HG03378 (cell line): ENCODE measurements around the gene CELF2.

ENCODE experiments used
- ATAC-seq: cut with Tn5 transposase; IDR thresholded peaks from one replicate; pipeline ENCODE4 v1.9.1; 2021; ENCODE audit warnings: mild to moderate bottlenecking, moderate library complexity; ENCODE audit not compliant: unreplicated experiment

Gene CELF2

GRCh38 chr10:11003679-11004078 lies 14.0 kb upstream of the CELF2 start:
- ATAC-seq: no peak

GRCh38 chr10:11004144-11005077 lies 13.3 kb upstream of the CELF2 start:
- no peak for ATAC-seq

GRCh38 chr10:11005725-11006427 lies 11.8 kb upstream of the CELF2 start:
- ATAC-seq: no peak

- no peak for ATAC-seq
These were observed 11.2 kb upstream of the CELF2 start for GRCh38 chr10:11006428-11006825.

GRCh38 chr10:11007476-11008020 lies 10.1 kb upstream of the CELF2 start:
- no peak for ATAC-seq

GRCh38 chr10:11009471-11010308 lies 8.0 kb upstream of the CELF2 start:
- no peak for ATAC-seq

- ATAC-seq: no peak
These were observed 7.1 kb upstream of the CELF2 start for GRCh38 chr10:11010582-11010981.

- no peak for ATAC-seq
These were observed 6.2 kb upstream of the CELF2 start for GRCh38 chr10:11011436-11011835.

- ATAC-seq: no peak
These were observed 5.7 kb upstream of the CELF2 start for GRCh38 chr10:11011984-11012383.

- ATAC-seq: no peak
These were observed 5.0 kb upstream of the CELF2 start for GRCh38 chr10:11012421-11013295.

GRCh38 chr10:11013836-11014235 lies 3.8 kb upstream of the CELF2 start:
- ATAC-seq: no peak

- ATAC-seq: no peak
These were observed 2.8 kb upstream of the CELF2 start for GRCh38 chr10:11014671-11015445.

GRCh38 chr10:11015446-11015934 lies 2.2 kb upstream of the CELF2 start:
- no peak for ATAC-seq

- ATAC-seq: peak; percentile 43
These were observed 587 bp upstream of the CELF2 start for GRCh38 chr10:11017000-11017569.

GRCh38 chr10:11018432-11018841 lies 765 bp downstream of the CELF2 start:
- no peak for ATAC-seq

GRCh38 chr10:11018855-11019631 lies 1.4 kb downstream of the CELF2 start:
- ATAC-seq: no peak

- ATAC-seq: no peak
These were observed 2.3 kb downstream of the CELF2 start for GRCh38 chr10:11019724-11020547.
